ENCODE measurements around the gene MAST4.
A peak's percentile ranks its signal among the peaks of the same experiment; 100 is the strongest.

Gene MAST4

DNA sequence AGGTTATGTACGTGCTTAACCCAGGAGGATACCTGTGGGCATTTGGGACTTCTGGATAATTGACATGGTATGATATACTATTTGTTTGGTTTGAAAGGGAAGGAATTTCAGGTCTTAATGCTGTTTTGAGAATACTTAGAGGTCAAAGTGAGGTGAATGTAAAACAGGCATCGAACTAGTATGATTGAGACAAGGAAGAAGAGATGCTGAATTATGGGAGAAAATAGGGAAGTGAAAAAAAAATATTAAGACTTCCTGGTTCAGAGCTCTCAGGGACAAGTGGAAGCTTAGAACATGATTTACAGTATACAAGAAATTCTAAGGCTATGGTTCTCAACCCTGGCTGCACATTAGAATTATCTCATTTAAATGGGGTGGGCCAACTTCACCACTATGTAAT, 485.1 kb downstream of the MAST4 start:
- Histone ChIP-seq H3K4me1 (peaks cover 16% of the 10 kb centered on the region), H3K27me3 (no peaks in the 10 kb centered on the region), H3K9me3 (no peaks in the 10 kb centered on the region), H3K4me3 (ENCODE audit: low read depth, low read length) (no peak overlapping the region), H3K36me3 (no peaks in the 10 kb centered on the region)
- no peak for DNase-seq
- TF ChIP-seq CTCF (IDR thresholded peaks at IDR 0.05; ENCODE audit: low read depth, low read length) = no peak

GRCh38 chr5:67082941-67083340, 486.7 kb downstream of the MAST4 start:
- H3K9me3 ChIP-seq = no peaks in the 10 kb centered on the region
- TF ChIP-seq CTCF (IDR thresholded peaks at IDR 0.05; ENCODE audit: low read depth, low read length) = no peak
- peaks cover 12% of the 10 kb centered on the region for H3K4me1 ChIP-seq
- no peak overlapping the region for H3K4me3 ChIP-seq (ENCODE audit: low read depth, low read length)
- H3K27me3 ChIP-seq = no peaks in the 10 kb centered on the region
- no peaks in the 10 kb centered on the region for H3K36me3 ChIP-seq
- DNase-seq = no peak

- DNase-seq = no peak
- TF ChIP-seq CTCF (IDR thresholded peaks at IDR 0.05; ENCODE audit: low read depth, low read length) = no peak
Measured at GRCh38 chr5:67085616-67086015, 489.4 kb downstream of the MAST4 start.

DNA sequence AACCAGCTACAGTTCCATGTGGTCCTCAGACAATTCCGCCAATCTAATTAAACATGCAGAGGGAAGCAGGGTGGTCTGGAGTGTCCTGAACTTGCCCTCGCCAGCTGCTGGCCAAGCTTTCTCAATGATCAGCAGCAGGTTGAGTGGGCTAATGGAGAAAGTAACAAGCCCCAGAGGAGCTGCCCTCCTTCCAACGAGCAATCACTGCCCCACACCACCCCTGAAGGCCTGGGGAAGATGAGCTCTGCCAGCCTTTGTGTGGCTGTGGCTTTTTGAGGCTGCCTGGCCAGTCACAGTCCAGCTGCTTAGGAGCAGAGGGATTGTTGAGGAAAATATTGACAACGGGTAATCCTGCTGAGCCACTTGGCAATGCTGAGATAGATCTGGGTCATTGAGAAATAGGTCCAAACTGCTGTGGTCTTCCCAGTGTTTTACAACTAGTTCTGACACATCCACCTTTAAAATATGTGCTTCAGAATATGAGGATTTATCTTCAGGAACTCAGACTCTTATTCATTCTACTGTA, 493.1 kb downstream of the MAST4 start:
- no peaks in the 10 kb centered on the region for H3K9me3 ChIP-seq
- H3K4me3 ChIP-seq (ENCODE audit: low read depth, low read length) = no peak overlapping the region
- DNase-seq = peak; percentile 69
- TF ChIP-seq CTCF (IDR thresholded peaks at IDR 0.05; ENCODE audit: low read depth, low read length) = no peak
- H3K4me1 ChIP-seq = peaks cover 29% of the 10 kb centered on the region
- no peaks in the 10 kb centered on the region for H3K27me3 ChIP-seq
- H3K36me3 ChIP-seq = no peaks in the 10 kb centered on the region

More at GRCh38 chr5:67085616-67086015, 489.4 kb downstream of the MAST4 start:
- H3K36me3 ChIP-seq = no peaks in the 10 kb centered on the region
- H3K9me3 ChIP-seq = no peaks in the 10 kb centered on the region
- H3K4me1 ChIP-seq = peaks cover 26% of the 10 kb centered on the region
- H3K4me3 ChIP-seq (ENCODE audit: low read depth, low read length) = no peak overlapping the region
- H3K27me3 ChIP-seq = no peaks in the 10 kb centered on the region

DNA sequence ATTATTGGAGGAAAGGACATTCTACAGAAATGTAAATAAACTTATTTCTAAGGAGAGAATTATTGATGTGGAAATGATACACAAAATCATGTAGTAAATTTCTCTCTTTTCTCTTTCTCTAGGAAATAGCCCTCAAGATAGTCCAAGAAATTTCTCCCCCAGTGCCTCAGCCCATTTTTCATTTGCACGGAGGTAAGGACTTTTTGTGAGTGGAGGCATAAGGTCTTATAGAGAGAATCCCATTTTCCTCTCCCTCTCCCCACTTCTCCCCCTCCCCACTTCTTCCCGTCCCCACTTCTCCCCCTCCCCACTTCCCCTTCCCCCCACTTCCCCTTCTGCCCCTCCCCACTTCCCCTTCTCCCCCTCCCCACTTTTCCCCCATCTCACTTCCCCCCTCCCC, 493.8 kb downstream of the MAST4 start:
- H3K4me3 ChIP-seq (ENCODE audit: low read depth, low read length) = no peak overlapping the region
- no peaks in the 10 kb centered on the region for H3K9me3 ChIP-seq
- TF ChIP-seq CTCF (IDR thresholded peaks at IDR 0.05; ENCODE audit: low read depth, low read length) = no peak
- peaks cover 29% of the 10 kb centered on the region for H3K4me1 ChIP-seq
- DNase-seq = no peak
- H3K36me3 ChIP-seq = no peaks in the 10 kb centered on the region
- H3K27me3 ChIP-seq = no peaks in the 10 kb centered on the region

GRCh38 chr5:67090593-67090992, 494.4 kb downstream of the MAST4 start:
- H3K36me3 ChIP-seq = no peaks in the 10 kb centered on the region
- H3K4me1 ChIP-seq = peaks cover 26% of the 10 kb centered on the region
- TF ChIP-seq CTCF (IDR thresholded peaks at IDR 0.05; ENCODE audit: low read depth, low read length) = no peak
- H3K4me3 ChIP-seq (ENCODE audit: low read depth, low read length) = no peak overlapping the region
- no peaks in the 10 kb centered on the region for H3K27me3 ChIP-seq
- H3K9me3 ChIP-seq = no peaks in the 10 kb centered on the region
- DNase-seq = no peak

Measured in BE2C (cell line).